ENCODE results near the gene SPSB2. TPM values are rescaled to one million over a fixed set of nuclear protein-coding genes. Genes with fewer than 3 reads are reported as not detected.
"Not testable (repeated sequence)": the region's sequence is repeated elsewhere in the genome, so short reads cannot be mapped to it uniquely, and the experiment has no call there.

SPSB2 gene
- total RNA-seq, 4 donors from 2014 or later = 9.4 to 12.7 (median 11.8) TPM

DNA sequence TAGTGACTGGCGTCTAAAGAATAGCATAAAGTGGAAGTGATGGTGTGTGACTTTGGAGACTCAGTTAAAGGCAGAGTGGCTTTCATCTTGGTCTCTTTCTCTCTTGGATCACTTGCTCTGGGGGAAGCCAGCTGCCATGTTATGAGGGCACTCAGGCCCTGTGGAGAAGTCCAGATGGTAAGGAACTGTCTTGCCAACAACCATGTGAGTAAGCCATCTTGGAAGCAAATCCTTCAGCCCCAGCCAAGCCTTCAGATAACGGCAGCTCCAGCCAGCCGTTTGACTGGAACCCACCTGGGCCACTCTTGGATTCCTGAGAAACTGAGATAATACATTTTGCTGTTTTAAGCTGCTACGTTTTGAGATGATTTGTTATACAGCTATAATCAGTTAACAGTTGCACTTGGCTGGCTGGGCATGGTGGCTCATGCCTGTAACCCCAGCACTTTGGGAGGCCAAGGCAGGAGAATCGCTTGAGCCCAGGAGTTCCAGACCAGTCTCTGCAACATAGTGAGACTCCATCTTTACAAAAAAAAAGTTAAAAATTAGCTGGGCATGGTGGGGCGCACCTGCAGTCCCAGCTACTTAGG, 23.8 kb upstream of the SPSB2 start:
- no peaks in the 10 kb centered on the region for H3K27me3 ChIP-seq
- H3K9me3 ChIP-seq = no peaks in the 10 kb centered on the region
- TF ChIP-seq EP300 (IDR thresholded peaks at IDR 0.05) (no peak), POLR2A (IDR thresholded peaks at IDR 0.05) (no peak), CTCF (IDR thresholded peaks at IDR 0.05) (no peak)
- WGBS, 2 donors = 77 to 80% methylated on average over 6 of the region's 6 CpGs
- DNase-seq (ENCODE audit: low spot score in 2 of 2) = no peak
- no peak overlapping the region for H3K27ac ChIP-seq
- H3K4me1 ChIP-seq = peaks cover 0 to 15% (median 7%) of the 10 kb centered on the region in 4 donors
- no peaks in the 10 kb centered on the region for H3K36me3 ChIP-seq
- H3K4me3 ChIP-seq = no peak overlapping the region

DNA sequence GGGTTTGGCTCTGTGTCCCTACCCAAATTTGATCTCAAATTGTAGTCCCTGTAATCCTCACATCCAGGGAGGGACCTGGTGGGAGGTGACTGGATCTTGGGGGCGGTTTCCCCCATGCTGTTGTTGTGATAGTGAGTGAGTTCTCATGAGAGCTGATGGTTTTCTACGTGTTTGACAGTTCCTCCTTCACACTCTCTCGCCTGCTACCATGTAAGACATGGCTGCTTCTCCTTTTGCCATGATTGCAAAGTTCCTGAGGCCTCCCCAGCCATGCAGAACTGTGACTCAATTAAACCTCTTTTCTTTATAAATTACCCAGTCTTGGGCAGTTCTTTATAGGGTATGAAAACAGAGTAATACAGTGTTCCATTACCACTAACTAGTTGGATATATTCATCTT, 21.2 kb upstream of the SPSB2 start:
- no peaks in the 10 kb centered on the region for H3K9me3 ChIP-seq
- TF ChIP-seq CTCF (IDR thresholded peaks at IDR 0.05) (no peak), EP300 (IDR thresholded peaks at IDR 0.05) (no peak), POLR2A (IDR thresholded peaks at IDR 0.05) (no peak)
- H3K36me3 ChIP-seq = no peaks in the 10 kb centered on the region
- peaks cover 0 to 18% (median 6%) of the 10 kb centered on the region in 4 donors for H3K4me1 ChIP-seq
- no peak for DNase-seq (ENCODE audit: low spot score in 2 of 2)
- no peak overlapping the region for H3K27ac ChIP-seq
- H3K4me3 ChIP-seq = no peak overlapping the region
- 73 to 81% methylated on average over 3 of the region's 3 CpGs for WGBS, 2 donors
- no peaks in the 10 kb centered on the region for H3K27me3 ChIP-seq

GRCh38 chr12:6892683-6893082, 19.6 kb upstream of the SPSB2 start:
- DNase-seq (ENCODE audit: low spot score in 2 of 2); H3K9me3 ChIP-seq; H3K27ac ChIP-seq; H3K27me3 ChIP-seq; H3K36me3 ChIP-seq; H3K4me3 ChIP-seq: not testable (repeated sequence)
- WGBS, 2 donors = 89 to 98% methylated on average over 3 of the region's 3 CpGs
- H3K4me1 ChIP-seq = peaks cover 0 to 15% (median 5%) of the 10 kb centered on the region in 4 donors

DNA sequence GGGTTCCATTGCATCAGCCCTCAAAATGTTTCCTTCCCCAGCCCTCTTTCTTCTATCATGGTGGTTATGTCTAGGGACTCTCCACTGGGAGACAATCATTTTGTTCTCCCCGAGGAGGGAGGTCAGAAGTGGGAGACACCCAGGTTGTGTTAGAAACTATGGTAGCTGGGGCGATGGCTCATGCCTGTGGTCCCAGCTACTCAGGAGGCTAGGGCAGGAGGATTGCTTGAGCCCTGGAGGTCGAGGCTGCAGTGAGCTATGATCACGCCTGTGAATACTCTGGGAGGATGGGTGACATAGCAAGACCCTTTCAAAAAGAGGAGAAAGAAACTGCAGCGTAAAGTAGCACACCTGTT, 18.5 kb upstream of the SPSB2 start:
- H3K4me3 ChIP-seq = peak overlapping the region; percentile 34 to 65 (median 60)
- H3K9me3 ChIP-seq = no peaks in the 10 kb centered on the region
- H3K27ac ChIP-seq = peak overlapping the region; percentile 64 to 97 (median 92)
- H3K36me3 ChIP-seq = no peaks in the 10 kb centered on the region
- H3K27me3 ChIP-seq = no peaks in the 10 kb centered on the region
- WGBS, 2 donors = 77 to 83% methylated on average over 5 of the region's 5 CpGs
- no peak for DNase-seq (ENCODE audit: low spot score in 2 of 2)
- H3K4me1 ChIP-seq = peaks cover 0 to 15% (median 5%) of the 10 kb centered on the region in 4 donors
- TF ChIP-seq EP300 (IDR thresholded peaks at IDR 0.05) (no peak), POLR2A (IDR thresholded peaks at IDR 0.05) (no peak), CTCF (IDR thresholded peaks at IDR 0.05) (no peak)

DNA sequence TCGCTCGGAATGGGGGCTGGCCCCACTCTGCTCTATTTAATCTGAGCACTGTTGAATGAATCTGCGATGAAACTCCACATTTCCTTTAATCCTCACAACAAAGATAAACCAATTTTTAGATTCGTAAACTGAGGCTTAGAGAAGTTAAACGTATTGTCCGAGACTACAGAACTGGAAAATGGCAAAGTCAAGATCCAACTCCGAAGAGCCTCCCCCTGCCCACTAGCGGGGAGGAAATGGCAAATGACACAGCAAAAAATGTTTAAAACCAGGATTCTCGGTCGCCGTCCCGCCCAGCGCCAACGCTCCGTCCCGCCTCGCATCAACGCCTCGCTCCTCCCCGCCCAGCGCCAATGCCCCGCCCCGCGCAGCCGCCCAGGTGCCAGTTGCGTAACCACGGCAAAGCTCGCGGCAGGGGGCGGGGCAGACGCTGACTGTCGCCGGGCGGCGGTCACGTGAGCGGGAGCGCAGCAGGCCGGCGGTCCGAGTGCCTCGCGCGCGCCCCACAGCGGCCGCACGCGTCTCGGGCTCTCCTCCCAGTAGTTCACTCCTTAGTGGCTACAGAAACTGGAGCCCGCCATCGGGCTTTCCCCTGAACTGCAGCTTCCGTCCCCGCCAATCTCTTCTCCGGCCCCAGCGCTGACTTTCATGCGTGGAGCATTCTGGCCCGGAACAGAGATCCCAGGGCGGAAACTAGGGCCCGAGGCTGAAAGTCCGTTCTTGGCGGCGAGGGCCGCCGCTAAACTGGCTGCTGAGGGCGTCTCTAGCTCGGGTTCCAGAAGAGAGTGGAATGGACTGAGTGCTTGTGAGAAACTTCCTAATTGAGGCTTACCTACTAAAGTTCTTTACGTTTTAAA, 17.9 kb upstream of the SPSB2 start:
- Histone ChIP-seq H3K4me1 (peaks cover 0 to 15% (median 5%) of the 10 kb centered on the region in 4 donors), H3K27ac (peak overlapping the region; percentile 64 to 97 (median 92)), H3K9me3 (no peaks in the 10 kb centered on the region), H3K27me3 (no peaks in the 10 kb centered on the region), H3K4me3 (peak overlapping the region; percentile 34 to 65 (median 60)), H3K36me3 (no peaks in the 10 kb centered on the region)
- TF ChIP-seq POLR2A (IDR thresholded peaks at IDR 0.05) = peak; percentile 53 to 89
- peak; percentile 94 to 98 (median 95) for TF ChIP-seq CTCF (IDR thresholded peaks at IDR 0.05)
- peak; percentile 79 to 95 for TF ChIP-seq EP300 (IDR thresholded peaks at IDR 0.05)
- DNase-seq (ENCODE audit: low spot score in 2 of 2) = peak; percentile 94 to 97
- 2% methylated on average over 41 to 68 of the region's 68 CpGs for WGBS, 2 donors

- H3K4me1 ChIP-seq = peaks cover 0 to 15% (median 5%) of the 10 kb centered on the region in 4 donors
- H3K27me3 ChIP-seq; DNase-seq (ENCODE audit: low spot score in 2 of 2); H3K9me3 ChIP-seq; H3K36me3 ChIP-seq: not testable (repeated sequence)
- WGBS, 2 donors = 90 to 95% methylated on average over 21 of the region's 21 CpGs
- peak overlapping the region; percentile 64 to 94 (median 87) for H3K27ac ChIP-seq
- H3K4me3 ChIP-seq = peak overlapping the region in 1 of 4 donors; percentile 56
Observed at GRCh38 chr12:6889775-6890573, 16.9 kb upstream of the SPSB2 start.

GRCh38 chr12:6888794-6889193, 15.7 kb upstream of the SPSB2 start:
- H3K27me3 ChIP-seq; H3K27ac ChIP-seq; H3K9me3 ChIP-seq; H3K4me3 ChIP-seq; DNase-seq (ENCODE audit: low spot score in 2 of 2): not testable (repeated sequence)
- H3K36me3 ChIP-seq = peaks cover 0 to 21% (median 0%) of the 10 kb centered on the region in 3 donors
- H3K4me1 ChIP-seq = peaks cover 0 to 15% (median 5%) of the 10 kb centered on the region in 4 donors
- 77 to 80% methylated on average over 7 of the region's 7 CpGs for WGBS, 2 donors

Data from tibial nerve (tissue), 4 donors.